SK-N-SH (cell line): ENCODE data around the gene CLEC7A. TPM values are rescaled to one million over a fixed set of nuclear protein-coding genes. Genes with fewer than 3 reads are reported as not detected.

Experiments
- CTCF ChIA-PET: fragments of 300-600, 350-600 bp; formaldehyde crosslinking; extraction: SDS; loops from one replicate; lab custom pipeline; 2021; lab: Yijun Ruan, JAX
- POLR2A ChIA-PET: fragments of 350-600 bp; sonication (Branson Sonifier 250); formaldehyde crosslinking; extraction: SDS; loops from one replicate; lab custom pipeline; 2020; ENCODE audit warnings: antibody characterized with exemption, inconsistent platforms; lab: Yijun Ruan, JAX
- DNase-seq: peaks from one replicate; pipeline ENCODE4 v3.0.0; 2012
- H2AFZ ChIP-seq: fragments of 200-600 bp; sonication (generic); 2 replicates; pipeline ENCODE4 v1.8.1; 2016; ENCODE audit warnings: antibody characterized with exemption, mild to moderate bottlenecking, low read depth
- H3F3A ChIP-seq: fragments of 200-600 bp; sonication (generic); replicated peaks from 2 replicates; pipeline ENCODE3; 2016; ENCODE audit warnings: antibody characterized with exemption, mild to moderate bottlenecking; ENCODE audit not compliant: insufficient read depth
- H3K27ac ChIP-seq, 2 experiments: fragments of 200-500 bp in 1 of 2; fragments of 200-600 bp in 1 of 2; sonication (Bioruptor generic) in 1 of 2; sonication (generic), shearing (Covaris generic) in 1 of 2; 2 replicates each; pipeline versions ENCODE4 v1.5.1 to v1.6.1; 2014 to 2016; ENCODE audit warnings: low read depth in 2 of 2, inconsistent platforms in 1 of 2, low read length in 1 of 2, mild to moderate bottlenecking in 1 of 2, mixed read lengths in 1 of 2
- H3K27me3 ChIP-seq: fragments of 200-600 bp; sonication (generic), shearing (Covaris generic); 2 replicates; pipeline ENCODE4 v1.6.1; 2016; ENCODE audit warnings: mixed run types; ENCODE audit not compliant: insufficient read depth
- H3K36me3 ChIP-seq, 2 experiments: fragments of 200-500 bp in 1 of 2; fragments of 200-600 bp in 1 of 2; sonication (Bioruptor generic) in 1 of 2; sonication (generic) in 1 of 2; replicated peaks in 1 of 2; 2 replicates each; pipeline versions ENCODE3 to v1.5.1; 2014 to 2016; ENCODE audit warnings: low read length in 1 of 2, mild to moderate bottlenecking in 1 of 2; ENCODE audit not compliant: insufficient read depth in 2 of 2, control insufficient read depth in 1 of 2
- H3K4me1 ChIP-seq, 2 experiments: fragments of 200-500 bp in 1 of 2; fragments of 200-600 bp in 1 of 2; sonication (Bioruptor generic) in 1 of 2; sonication (generic), shearing (Covaris generic) in 1 of 2; 2 replicates each; pipeline versions ENCODE4 v1.5.1 to v1.6.1; 2014 to 2016; ENCODE audit warnings: low read depth in 1 of 2, low read length in 1 of 2, mixed run types in 1 of 2; ENCODE audit not compliant: insufficient read depth in 2 of 2, control insufficient read depth in 1 of 2
- H3K4me2 ChIP-seq: fragments of 200-600 bp; sonication (generic), shearing (Covaris generic); 2 replicates; pipeline ENCODE4 v1.6.1; 2017; ENCODE audit warnings: mixed run types
- H3K4me3 ChIP-seq, 2 experiments: fragments of 200-500 bp in 1 of 2; fragments of 200-600 bp in 1 of 2; sonication (Bioruptor generic) in 1 of 2; sonication (generic), shearing (Covaris generic) in 1 of 2; 2 replicates each; pipeline versions ENCODE4 v1.5.1 to v1.8.1; 2014 to 2016; ENCODE audit warnings: low read depth in 2 of 2, inconsistent platforms in 1 of 2, low read length in 1 of 2, mild to moderate bottlenecking in 1 of 2, mixed read lengths in 1 of 2, moderate library complexity in 1 of 2
- H3K79me2 ChIP-seq: fragments of 200-600 bp; sonication (generic); 2 replicates; pipeline ENCODE4 v1.8.1; 2017; ENCODE audit warnings: mild to moderate bottlenecking; ENCODE audit not compliant: insufficient read depth
- H3K9ac ChIP-seq: fragments of 200-600 bp; sonication (generic); 2 replicates; pipeline ENCODE4 v1.6.1; 2017; ENCODE audit warnings: mixed run types
- H3K9me2 ChIP-seq: fragments of 200-600 bp; sonication (generic); 2 replicates; pipeline ENCODE4 v1.6.1; 2017; ENCODE audit warnings: mixed run types
- H3K9me3 ChIP-seq: fragments of 200-600 bp; sonication (generic); 2 replicates; pipeline ENCODE4 v1.6.1; 2017; ENCODE audit warnings: mixed run types, mild to moderate bottlenecking, moderate library complexity
- H4K20me1 ChIP-seq: fragments of 200-600 bp; sonication (generic); 2 replicates; pipeline ENCODE4 v1.6.1; 2017; ENCODE audit warnings: mild to moderate bottlenecking, mixed run types; ENCODE audit not compliant: insufficient read depth
- ELF1 ChIP-seq: IDR thresholded peaks from 2 replicates; pipeline ENCODE4 v1.4.0; 2012
- GABPA ChIP-seq: IDR thresholded peaks from 2 replicates; pipeline ENCODE4 v1.4.0; 2012; ENCODE audit warnings: low read depth, mild to moderate bottlenecking
- GATA2 ChIP-seq: sonication (generic); formaldehyde crosslinking; IDR thresholded peaks from 2 replicates; pipeline ENCODE4 v1.5.0; 2020; ENCODE audit warnings: mild to moderate bottlenecking, missing genetic modification reagents
- IRF3 ChIP-seq: fragments of 150-350 bp; IDR thresholded peaks from 2 replicates; pipeline ENCODE4 v1.6.1; 2016; ENCODE audit warnings: mild to moderate bottlenecking, low read depth, low read length
- JUND ChIP-seq: IDR thresholded peaks from 2 replicates; pipeline ENCODE4 v1.4.0; 2012
- MXI1 ChIP-seq: IDR thresholded peaks from 2 replicates; pipeline ENCODE4 v1.6.1; 2012; ENCODE audit warnings: mild to moderate bottlenecking, low read depth, low read length, improper control_type of control experiment
- RCOR1 ChIP-seq: fragments of 150-350 bp; IDR thresholded peaks from 2 replicates; pipeline ENCODE4 v1.6.1; 2017; ENCODE audit warnings: antibody characterized with exemption, low read length
- SIN3A ChIP-seq: IDR thresholded peaks from 2 replicates; pipeline ENCODE4 v1.6.1; 2012; ENCODE audit warnings: low read depth, mild to moderate bottlenecking, low read length, moderate library complexity, borderline replicate concordance
- TAF1 ChIP-seq: IDR thresholded peaks from 2 replicates; pipeline ENCODE4 v1.6.1; 2012; ENCODE audit warnings: low read depth, mild to moderate bottlenecking, low read length, moderate library complexity, borderline replicate concordance
- TEAD4 ChIP-seq: IDR thresholded peaks from 2 replicates; pipeline ENCODE4 v1.4.0; 2012; ENCODE audit warnings: mild to moderate bottlenecking, borderline replicate concordance; ENCODE audit not compliant: insufficient read depth
- WGBS: methylation state at CpG from one replicate; pipeline ENCODE4 v1.1.6; 2017; ENCODE audit warnings: low lambda C conversion rate; 5-methylcytosine and 5-hydroxymethylcytosine counted together
- polyA plus RNA-seq, 3 experiments: library from polyadenylated mRNA; depleted of rRNA; stranded (reverse); fragments of >200 nt; gene quantifications; 2 replicates each; pipeline ENCODE4 v1.2.3, GENCODE V29; 2012
- TF ChIP-seq, protein P1 (sequence below): IDR thresholded peaks from 2 replicates; pipeline ENCODE4 v1.4.0; 2012; ENCODE audit warnings: low read depth, borderline replicate concordance

CLEC7A gene
- polyA plus RNA-seq, 1 of the 3 experiments (the other 2 are of a cell fraction), result not detected

DNA sequence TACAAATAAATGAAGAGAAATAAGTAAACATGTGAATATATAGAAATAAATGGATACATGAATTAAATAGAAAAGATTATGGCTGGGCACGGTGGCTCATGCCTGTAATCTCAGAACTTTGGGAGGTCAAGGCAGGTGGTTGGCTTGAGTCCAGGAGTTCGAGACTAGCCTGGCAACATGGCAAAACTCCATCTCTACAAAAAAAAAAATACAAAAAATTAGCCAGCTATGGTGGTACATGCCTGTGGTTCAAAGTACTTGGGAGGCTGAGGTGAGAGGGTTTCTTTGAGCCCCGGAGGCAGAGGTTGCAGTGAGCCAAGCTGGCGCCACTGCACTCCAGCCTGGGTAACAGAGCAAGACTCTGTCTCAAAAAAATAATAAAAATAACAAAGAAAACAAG lies 5.1 kb upstream of the CLEC7A start:
- H3K36me3 ChIP-seq, result no peaks in the 10 kb centered on the region
- no peaks in the 10 kb centered on the region for H3K4me1 ChIP-seq
- WGBS, result 7% methylated on average over 4 of the region's 4 CpGs
- no peak overlapping the region for H3K9ac ChIP-seq
- H2AFZ ChIP-seq, result no peak overlapping the region
- H3K27ac ChIP-seq, result no peak overlapping the region
- peaks cover 14% of the 10 kb centered on the region; the same call in 1 of the 2 replicates for H3K27me3 ChIP-seq
- CTCF ChIA-PET, result interaction anchor here (0.9 to 1.0 kb wide), 2 partner anchors 18 to 384 kb away, joined by 4 to 5 read pairs; no protein-coding TSS in a partner anchor
- H4K20me1 ChIP-seq, result no peaks in the 10 kb centered on the region
- H3K9me3 ChIP-seq, result no peaks in the 10 kb centered on the region
- H3K4me2 ChIP-seq, result no peak overlapping the region
- TF ChIP-seq ELF1 (no peak), SIN3A (no peak), IRF3 (no peak)
- TF ChIP-seq, all 33 proteins: peak for 0
- Histone ChIP-seq H3K9me2 (no peaks in the 10 kb centered on the region), H3K79me2 (no peaks in the 10 kb centered on the region), H3K4me3 (no peak overlapping the region), H3F3A (no peaks in the 10 kb centered on the region)
- no peak for DNase-seq
- POLR2A ChIA-PET, result no interaction called here

- no peaks in the 10 kb centered on the region for H4K20me1 ChIP-seq
- no peaks in the 10 kb centered on the region for H3K79me2 ChIP-seq
- no peaks in the 10 kb centered on the region for H3F3A ChIP-seq
- H3K27me3 ChIP-seq, result peaks cover 22% of the 10 kb centered on the region
- H3K27ac ChIP-seq, result no peak overlapping the region
- H3K9me3 ChIP-seq, result no peaks in the 10 kb centered on the region
- ChIA-PET POLR2A (no interaction called here), CTCF (no interaction called here)
- no peaks in the 10 kb centered on the region for H3K9me2 ChIP-seq
- H3K4me3 ChIP-seq, result no peak overlapping the region
- H3K4me1 ChIP-seq, result no peaks in the 10 kb centered on the region
- no peak overlapping the region for H2AFZ ChIP-seq
- no peak for DNase-seq
- 16% methylated on average over 6 of the region's 6 CpGs for WGBS
- H3K36me3 ChIP-seq, result no peaks in the 10 kb centered on the region
- H3K4me2 ChIP-seq, result no peak overlapping the region
- no peak overlapping the region for H3K9ac ChIP-seq
- TF ChIP-seq JUND, result no peak
- TF ChIP-seq MXI1, result no peak
- no peak for TF ChIP-seq TEAD4
- TF ChIP-seq, protein P1, sequence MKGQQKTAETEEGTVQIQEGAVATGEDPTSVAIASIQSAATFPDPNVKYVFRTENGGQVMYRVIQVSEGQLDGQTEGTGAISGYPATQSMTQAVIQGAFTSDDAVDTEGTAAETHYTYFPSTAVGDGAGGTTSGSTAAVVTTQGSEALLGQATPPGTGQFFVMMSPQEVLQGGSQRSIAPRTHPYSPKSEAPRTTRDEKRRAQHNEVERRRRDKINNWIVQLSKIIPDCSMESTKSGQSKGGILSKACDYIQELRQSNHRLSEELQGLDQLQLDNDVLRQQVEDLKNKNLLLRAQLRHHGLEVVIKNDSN, result no peak
- TF ChIP-seq GABPA, result no peak
- TF ChIP-seq GATA2 (CRISPR knock-in tag), result no peak
- TF ChIP-seq TAF1, result no peak
- TF ChIP-seq ELF1, result no peak
- no peak for TF ChIP-seq RCOR1
Observed at GRCh38 chr12:10132850-10133370, 2.9 kb upstream of the CLEC7A start.
